Caco-2 (cell line): ENCODE data around the gene NOVA2. TPM values are rescaled to one million over a fixed set of nuclear protein-coding genes. Genes with fewer than 3 reads are reported as not detected.
A peak's percentile ranks its signal among the peaks of the same experiment; 100 is the strongest.

Source experiments
- BruUV-seq: library from RNA; stranded (reverse); fragments of 400-500 nt; replicated peaks from 2 replicates; lab custom pipeline; 2021; lab: Mats Ljungman, UMichigan
- CTCF ChIA-PET: fragments of 300-600 bp; sonication (Branson Sonifier 250); formaldehyde crosslinking; loops from one replicate; lab custom pipeline; 2022; ENCODE audit warnings: antibody characterized with exemption; lab: Charles Lee
- POLR2A ChIA-PET: fragments of 300-600 bp; sonication (Branson Sonifier 250); formaldehyde crosslinking; loops from one replicate; lab custom pipeline; 2022; ENCODE audit warnings: antibody characterized with exemption; lab: Charles Lee
- DNase-seq, 2 experiments: peaks; one replicate each; pipeline versions ENCODE4 v3.0.0 to v3.0.0-alpha.2; 2020 to 2022
- H3K27me3 ChIP-seq: replicated peaks from 2 replicates; pipeline ENCODE4 v1.6.0; 2011; ENCODE audit warnings: low read length; ENCODE audit not compliant: control insufficient read depth, insufficient read depth
- H3K36me3 ChIP-seq: 2 replicates; pipeline ENCODE4 v1.5.1; 2011; ENCODE audit warnings: low read length; ENCODE audit not compliant: control insufficient read depth, insufficient read depth
- H3K4me1 ChIP-seq: fragments of 250-450 bp; sonication (Bioruptor Pico); 2 replicates; pipeline ENCODE4 v1.5.1; 2020; ENCODE audit warnings: mild to moderate bottlenecking
- H3K4me3 ChIP-seq: 2 replicates; pipeline ENCODE4 v1.5.1; 2011; ENCODE audit warnings: low read depth, mild to moderate bottlenecking, control low read depth, low read length
- H3K9me3 ChIP-seq: fragments of 250-450 bp; sonication (Bioruptor Pico); 2 replicates; pipeline ENCODE4 v1.5.1; 2020; ENCODE audit warnings: mild to moderate bottlenecking, moderate library complexity
- H3K27ac Mint-ChIP-seq: one replicate; pipeline ENCODE4 v1.8.0; 2022; ENCODE audit warnings: mixed read lengths; ENCODE audit not compliant: unreplicated experiment
- H3K27me3 Mint-ChIP-seq: one replicate; pipeline ENCODE4 v1.8.0; 2022; ENCODE audit warnings: mixed read lengths; ENCODE audit not compliant: insufficient read depth, unreplicated experiment
- H3K36me3 Mint-ChIP-seq: one replicate; pipeline ENCODE4 v1.8.0; 2022; ENCODE audit warnings: mild to moderate bottlenecking, mixed read lengths; ENCODE audit not compliant: insufficient read depth, unreplicated experiment
- H3K4me1 Mint-ChIP-seq: one replicate; pipeline ENCODE4 v1.8.0; 2022; ENCODE audit warnings: low read depth, mixed read lengths; ENCODE audit not compliant: unreplicated experiment
- H3K4me3 Mint-ChIP-seq: one replicate; pipeline ENCODE4 v1.8.0; 2022; ENCODE audit warnings: mild to moderate bottlenecking, moderate library complexity, mixed read lengths; ENCODE audit not compliant: unreplicated experiment
- H3K9me3 Mint-ChIP-seq: one replicate; pipeline ENCODE4 v1.8.0; 2022; ENCODE audit warnings: mixed read lengths; ENCODE audit not compliant: unreplicated experiment
- CTCF ChIP-seq, 2 experiments: fragments of 200-600 bp in 1 of 2; IDR thresholded peaks; 1 replicate in 1 of 2; 2 replicates in 1 of 2; pipeline versions ENCODE4 v1.5.1 to v1.8.0; 2011 to 2022; ENCODE audit warnings: antibody characterized with exemption in 1 of 2, control low read depth in 1 of 2, inconsistent platforms in 1 of 2, low read depth in 1 of 2, low read length in 1 of 2, mild to moderate bottlenecking in 1 of 2, moderate library complexity in 1 of 2; ENCODE audit not compliant: insufficient read depth in 1 of 2, severe bottlenecking in 1 of 2, unreplicated experiment in 1 of 2
- intact Hi-C: fragments of 100-400 bp; cut with micrococcal nuclease; formaldehyde crosslinking; loops from one replicate; pipeline ENCODE4 v1.10.0; 2022; ENCODE audit not compliant: unreplicated experiment
- total RNA-seq: library from RNA; stranded (reverse); gene quantifications from 2 replicates; pipeline ENCODE4 v1.2.3, GENCODE V29; 2022

Gene NOVA2
- total RNA-seq, 1 experiment from 2014 or later = 0.05 TPM

GRCh38 chr19:45996933-45997332 is 23.3 kb upstream of the NOVA2 start:
- Histone ChIP-seq H3K27me3 (no peaks in the 10 kb centered on the region), H3K4me3 (no peak overlapping the region), H3K36me3 (no peaks in the 10 kb centered on the region), H3K4me1 (no peaks in the 10 kb centered on the region), H3K9me3 (no peaks in the 10 kb centered on the region)
- BruUV-seq = no TSS peak
- H3K4me1 Mint-ChIP-seq = peaks cover 5% of the 10 kb centered on the region
- POLR2A ChIA-PET = no interaction called here
- H3K4me3 Mint-ChIP-seq = no peak overlapping the region
- H3K27me3 Mint-ChIP-seq = no peaks in the 10 kb centered on the region
- CTCF ChIA-PET = no interaction called here
- H3K27ac Mint-ChIP-seq = no peak overlapping the region
- H3K36me3 Mint-ChIP-seq = no peaks in the 10 kb centered on the region
- intact Hi-C loops = loop anchor here (5.0 kb wide), 1 partner anchor 70 kb away; no protein-coding TSS in a partner anchor
- DNase-seq = no peak
- TF ChIP-seq CTCF (IDR thresholded peaks at IDR 0.05; ENCODE audit: insufficient read depth in 1 of 2, low read depth in 1 of 2, low read length in 1 of 2, severe bottlenecking in 1 of 2, unreplicated experiment in 1 of 2) = no peak
- H3K9me3 Mint-ChIP-seq = no peaks in the 10 kb centered on the region

- ChIA-PET POLR2A (interaction anchor here (0.6 to 1.0 kb wide), 5 partner anchors 12 to 214 kb away, joined by 3 to 10 read pairs (median 3); partner anchors contain the start of genes DMPK and MYPOP), CTCF (interaction anchor here (0.5 to 1.6 kb wide), 17 partner anchors 14 to 618 kb away, joined by 3 to 6 read pairs (median 4); partner anchors contain the start of genes EML2, NOVA2 and SYMPK)
- H3K27me3 Mint-ChIP-seq = no peaks in the 10 kb centered on the region
- peak overlapping the region; percentile 49 for H3K4me3 ChIP-seq
- H3K27ac Mint-ChIP-seq = no peak overlapping the region
- peaks cover 5% of the 10 kb centered on the region for H3K4me1 Mint-ChIP-seq
- TF ChIP-seq CTCF (IDR thresholded peaks at IDR 0.05; ENCODE audit: insufficient read depth in 1 of 2, low read depth in 1 of 2, low read length in 1 of 2, severe bottlenecking in 1 of 2, unreplicated experiment in 1 of 2) = no peak
- no peaks in the 10 kb centered on the region for H3K4me1 ChIP-seq
- DNase-seq = no peak
- intact Hi-C loops = loop anchor here (1.0 to 5.0 kb wide), 2 partner anchors 69 to 133 kb away; partner anchors contain the start of gene SYMPK
- TSS peak; percentile 78 for BruUV-seq
- no peaks in the 10 kb centered on the region for H3K27me3 ChIP-seq
- no peaks in the 10 kb centered on the region for H3K36me3 Mint-ChIP-seq
- H3K9me3 ChIP-seq = no peaks in the 10 kb centered on the region
- H3K4me3 Mint-ChIP-seq = no peak overlapping the region
- H3K36me3 ChIP-seq = no peaks in the 10 kb centered on the region
- H3K9me3 Mint-ChIP-seq = no peaks in the 10 kb centered on the region
Measured at GRCh38 chr19:45995715-45996385, 22.2 kb upstream of the NOVA2 start.

- Histone ChIP-seq H3K36me3 (no peaks in the 10 kb centered on the region), H3K4me3 (peak within 1 kb of the TSS; percentile 49), H3K27me3 (no peaks in the 10 kb centered on the region), H3K9me3 (no peaks in the 10 kb centered on the region), H3K4me1 (no peaks in the 10 kb centered on the region)
- TF ChIP-seq CTCF (IDR thresholded peaks at IDR 0.05; ENCODE audit: insufficient read depth in 1 of 2, low read depth in 1 of 2, low read length in 1 of 2, severe bottlenecking in 1 of 2, unreplicated experiment in 1 of 2) = no peak
- Mint-ChIP-seq H3K9me3 (no peaks in the 10 kb centered on the region), H3K27ac (no peak within 1 kb of the TSS), H3K36me3 (no peaks in the 10 kb centered on the region), H3K4me3 (no peak within 1 kb of the TSS), H3K27me3 (peaks cover 4% of the 10 kb centered on the region), H3K4me1 (peaks cover 5% of the 10 kb centered on the region)
- DNase-seq = peak; percentile 98 to 99
- ChIA-PET POLR2A (interaction anchor here (0.5 to 1.0 kb wide), 12 partner anchors 11 to 410 kb away, joined by 3 to 10 read pairs (median 3); partner anchors contain the start of genes DMPK and MYPOP), CTCF (interaction anchor here (0.5 to 1.6 kb wide), 17 partner anchors 14 to 619 kb away, joined by 3 to 6 read pairs (median 4); partner anchors contain the start of genes EML2, NOVA2 and SYMPK)
- intact Hi-C loops = loop anchor here (1.0 to 5.0 kb wide), 2 partner anchors 68 to 132 kb away; partner anchors contain the start of gene SYMPK
- BruUV-seq = no TSS peak
Measured at GRCh38 chr19:45994998-45995714, 21.5 kb upstream of the NOVA2 start, which contains the start of gene CCDC61. Gene CCDC61 (plus strand): TSS chr19:45995467. CDS start chr19:46003019, 7,552 bp downstream.
